HS-5 (cell line): ENCODE results near the gene VWA5B1.
"Not testable (repeated sequence)": the region's sequence is repeated elsewhere in the genome, so short reads cannot be mapped to it uniquely, and the experiment has no call there.

Source experiments
- DNase-seq: peaks from one replicate; pipeline ENCODE4 v3.0.0-alpha.2; 2012; ENCODE audit warnings: low read depth

VWA5B1 gene

GRCh38 chr1:20279509-20279908 is 11.2 kb upstream of the VWA5B1 start:
- DNase-seq = peak; percentile 88

DNA sequence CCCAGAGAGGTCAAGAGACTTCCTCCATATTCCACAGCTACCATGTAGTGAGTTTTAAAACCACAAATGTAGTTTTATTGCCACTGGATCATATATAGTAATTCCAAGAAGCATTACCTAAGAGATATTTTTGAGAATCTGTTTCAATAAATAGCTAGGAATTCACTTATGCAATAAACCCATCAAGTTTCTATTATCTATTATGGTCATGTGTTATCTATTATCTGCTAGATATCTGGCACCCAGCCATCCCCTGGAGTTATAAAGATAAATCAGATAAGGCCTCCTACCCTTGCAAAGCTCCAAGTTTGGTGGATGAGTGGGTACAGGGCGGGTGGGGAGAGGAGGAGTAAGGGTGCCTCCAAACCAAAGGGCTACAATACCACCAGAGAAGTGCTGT is 10.3 kb upstream of the VWA5B1 start:
- DNase-seq = peak; percentile 73

DNA sequence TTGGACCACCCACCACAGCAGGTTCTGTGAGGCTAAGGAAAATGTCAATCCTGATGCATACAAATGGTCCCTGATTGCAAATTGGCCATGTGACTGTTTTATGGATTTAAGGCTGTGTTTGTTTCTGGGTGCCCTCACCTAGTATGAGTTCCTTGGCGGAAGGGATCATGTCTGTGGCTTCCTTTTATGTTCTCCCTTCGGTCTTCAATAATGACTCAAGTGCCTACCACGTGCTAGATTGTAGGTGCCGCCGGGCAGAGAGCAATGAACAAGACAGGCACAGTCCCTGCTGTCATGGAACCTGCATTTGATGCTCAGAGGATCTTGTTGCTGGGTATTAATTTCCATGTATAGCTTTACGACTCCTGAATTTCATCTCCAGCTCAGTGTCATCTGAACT is 9.8 kb upstream of the VWA5B1 start:
- DNase-seq = no peak

- DNase-seq = peak; percentile 93
These were observed 8.9 kb upstream of the VWA5B1 start for GRCh38 chr1:20281801-20282200.

DNA sequence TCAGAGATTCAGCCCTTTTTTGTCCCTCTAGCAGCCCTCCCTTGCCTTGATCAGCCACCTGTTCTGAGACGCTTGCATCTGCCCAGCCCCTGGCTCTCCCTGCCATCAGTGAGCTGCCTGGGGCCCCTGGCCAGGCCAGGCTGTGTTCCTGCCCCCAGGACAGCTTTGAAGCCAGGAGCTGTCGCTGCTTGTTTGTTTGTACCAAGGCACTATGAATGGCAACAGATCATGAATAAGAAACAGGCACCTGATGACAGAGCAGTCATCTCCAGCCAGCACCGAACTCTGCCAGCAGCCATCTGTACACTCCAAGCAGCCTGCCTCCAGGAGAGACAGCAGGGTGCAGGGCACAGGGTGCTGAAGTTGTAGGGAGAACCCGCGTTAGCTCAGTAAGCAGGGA is 8.1 kb upstream of the VWA5B1 start:
- no peak for DNase-seq

DNA sequence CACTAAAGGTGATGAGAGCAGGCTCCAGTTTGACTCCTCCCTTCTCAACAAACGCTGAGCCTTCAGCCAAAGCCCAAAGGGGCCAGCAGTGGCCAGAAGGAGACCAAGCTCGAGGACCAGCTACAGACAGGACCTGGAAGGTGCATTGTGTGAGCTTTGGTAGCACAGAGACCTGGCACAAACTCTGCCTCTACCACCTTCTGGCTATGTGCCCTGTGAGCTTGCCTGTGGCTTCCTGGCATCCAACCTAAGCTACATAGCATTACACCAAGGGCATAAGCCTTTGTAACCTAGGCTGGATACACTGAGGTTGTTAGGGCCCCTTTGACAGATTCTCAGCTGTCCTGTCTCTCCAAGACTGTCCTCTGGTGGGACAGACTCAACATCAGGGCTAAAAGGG is 6.6 kb upstream of the VWA5B1 start:
- no peak for DNase-seq

DNA sequence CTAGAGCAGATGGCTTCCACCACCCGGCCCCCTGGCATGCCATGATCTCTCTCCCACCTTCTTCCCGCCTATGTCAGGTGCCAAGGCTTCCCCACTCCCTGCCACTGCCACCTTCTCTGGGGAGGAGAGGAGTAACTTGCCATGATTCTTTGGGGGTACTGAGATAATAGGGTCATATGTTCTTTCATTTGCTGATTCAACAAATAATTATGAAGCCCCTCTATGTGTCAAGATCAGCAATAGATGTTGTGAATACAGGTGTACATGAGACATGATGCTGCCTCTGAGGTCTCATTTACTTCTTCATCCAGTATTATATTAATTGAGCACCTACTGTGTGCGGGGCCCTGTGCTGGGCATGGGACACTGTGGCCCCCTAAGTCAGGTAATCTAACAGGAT is 6.0 kb upstream of the VWA5B1 start:
- DNase-seq = no peak

GRCh38 chr1:20285510-20285909 is 5.2 kb upstream of the VWA5B1 start:
- no peak for DNase-seq

DNA sequence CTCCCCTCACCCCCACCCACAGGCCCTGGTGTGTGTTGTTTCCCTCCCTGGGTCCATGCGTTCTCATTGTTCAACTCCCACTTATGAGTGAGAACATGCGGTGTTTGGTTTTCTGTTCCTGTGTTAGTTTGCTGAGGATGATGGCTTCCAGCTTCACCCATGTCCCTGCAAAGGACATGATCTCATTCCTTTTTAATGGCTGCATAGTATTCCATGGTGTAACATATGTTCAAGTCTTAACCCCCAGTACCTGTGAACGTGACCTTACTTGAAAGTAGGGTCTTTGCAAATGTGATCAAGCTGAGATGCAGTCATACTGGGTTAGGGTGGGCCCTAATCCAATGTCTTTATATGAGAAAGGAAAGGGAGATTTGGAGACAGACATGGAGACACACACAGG is 3.0 kb upstream of the VWA5B1 start:
- not testable (repeated sequence) for DNase-seq

DNA sequence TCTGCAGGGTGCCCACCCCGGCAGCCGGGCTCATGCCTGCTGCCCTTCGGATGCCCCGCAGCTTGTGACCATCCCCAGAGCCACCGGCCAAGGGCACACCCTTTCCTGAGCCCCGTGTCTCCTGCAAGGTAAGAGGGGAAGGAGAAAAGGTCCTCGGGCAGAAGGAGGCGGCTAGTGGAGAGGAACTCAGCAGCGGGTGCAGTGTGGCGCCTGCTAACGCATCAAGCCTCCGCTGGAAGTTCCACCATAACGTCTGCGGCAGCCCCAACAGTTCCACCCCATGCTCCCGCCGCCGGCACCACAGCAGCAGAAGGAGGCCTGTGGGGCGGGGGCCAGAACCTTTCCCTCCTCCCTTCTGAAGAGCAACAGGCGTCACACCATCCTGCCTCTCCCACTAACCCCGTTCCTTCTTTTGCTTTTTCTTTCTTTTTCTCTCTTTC is 990 bp downstream of the VWA5B1 start:
- no peak for DNase-seq

GRCh38 chr1:20298626-20299025 is 8.0 kb downstream of the VWA5B1 start:
- no peak for DNase-seq

- no peak for DNase-seq
These were observed 10.9 kb downstream of the VWA5B1 start for GRCh38 chr1:20301463-20302107.

- no peak for DNase-seq
These were observed 11.4 kb downstream of the VWA5B1 start for GRCh38 chr1:20302108-20302471.

- DNase-seq = no peak
These were observed 16.4 kb downstream of the VWA5B1 start for GRCh38 chr1:20307026-20307425.

DNA sequence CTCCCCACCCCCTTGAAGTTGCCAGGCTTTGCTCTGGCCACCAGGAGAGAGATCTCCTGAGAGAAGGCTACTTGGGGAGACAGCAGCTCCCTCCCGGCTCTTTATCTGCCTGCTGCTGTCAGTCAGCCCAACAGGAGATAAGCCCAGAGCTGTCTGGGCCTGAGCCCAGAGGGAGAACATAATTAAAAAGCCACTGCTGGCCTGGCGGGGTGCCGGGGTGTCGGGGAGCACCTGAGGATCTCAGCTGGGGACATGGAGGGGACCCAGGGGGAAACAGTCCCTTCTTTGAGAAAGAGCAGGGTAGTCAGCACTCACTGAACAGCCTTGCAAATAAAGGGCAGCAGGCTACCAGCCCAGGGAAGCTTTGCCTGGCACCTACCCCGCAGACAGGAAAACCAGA is 17.9 kb downstream of the VWA5B1 start:
- no peak for DNase-seq

DNA sequence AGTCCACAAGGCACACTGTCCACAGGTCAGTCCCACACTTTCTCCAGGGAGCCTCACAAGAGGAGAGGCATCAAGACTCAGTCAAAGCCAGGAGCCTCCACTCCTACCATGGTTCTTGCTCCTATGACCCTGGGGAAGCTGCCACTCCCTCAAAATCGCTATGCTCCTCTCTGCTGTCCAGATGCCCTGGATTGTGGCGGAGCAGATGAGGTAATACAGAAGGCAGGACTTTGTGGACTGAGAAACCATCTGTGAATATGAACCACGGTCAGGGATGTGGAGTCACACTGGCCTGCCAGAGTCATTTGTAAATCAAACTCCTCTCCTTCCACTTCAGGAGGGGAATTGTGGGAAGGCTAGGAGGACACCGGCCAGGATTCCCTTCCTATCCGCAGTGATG is 20.6 kb downstream of the VWA5B1 start:
- no peak for DNase-seq

- DNase-seq = no peak
These were observed 21.6 kb downstream of the VWA5B1 start for GRCh38 chr1:20312310-20312709.

GRCh38 chr1:20312818-20313217 is 22.1 kb downstream of the VWA5B1 start:
- DNase-seq = no peak

DNA sequence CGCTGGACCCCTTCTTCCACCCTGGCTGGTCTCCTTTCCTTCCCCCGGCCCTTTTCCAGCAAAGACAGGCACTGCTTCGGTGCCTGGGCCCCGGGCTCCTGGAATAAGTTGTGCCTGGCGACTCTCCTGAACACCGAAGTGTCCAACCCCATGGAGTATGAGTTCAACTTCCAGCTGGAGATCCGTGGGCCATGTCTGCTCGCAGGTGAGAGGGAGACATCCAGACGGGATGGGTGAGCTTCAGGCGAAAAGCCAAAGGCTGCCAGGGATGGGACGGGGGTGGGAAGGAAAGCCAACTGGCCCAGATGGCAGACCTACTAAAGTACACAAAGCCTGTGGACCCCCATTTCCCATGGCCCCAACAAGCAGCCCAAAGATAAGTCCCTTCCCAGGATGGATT is 26.8 kb downstream of the VWA5B1 start:
- no peak for DNase-seq

DNA sequence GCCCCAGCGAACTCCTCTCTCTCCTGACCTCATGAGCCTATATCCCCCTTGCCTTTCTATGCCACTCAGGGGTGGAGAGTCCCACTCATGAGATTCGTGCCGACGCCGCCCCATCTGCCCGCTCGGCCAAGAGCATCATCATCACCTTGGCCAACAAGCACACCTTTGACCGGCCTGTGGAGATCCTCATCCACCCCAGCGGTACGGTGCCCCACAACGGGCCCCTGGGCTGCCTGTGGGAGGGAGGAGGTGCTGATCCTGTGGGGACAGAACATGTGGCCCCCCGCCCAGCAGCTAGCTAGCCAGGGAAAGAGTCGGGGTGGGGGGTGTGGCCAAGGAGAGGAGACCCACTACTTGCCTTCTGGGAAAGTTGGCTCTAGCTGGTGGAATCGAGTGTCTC is 27.8 kb downstream of the VWA5B1 start:
- no peak for DNase-seq

GRCh38 chr1:20318971-20319370 is 28.3 kb downstream of the VWA5B1 start:
- DNase-seq = no peak

DNA sequence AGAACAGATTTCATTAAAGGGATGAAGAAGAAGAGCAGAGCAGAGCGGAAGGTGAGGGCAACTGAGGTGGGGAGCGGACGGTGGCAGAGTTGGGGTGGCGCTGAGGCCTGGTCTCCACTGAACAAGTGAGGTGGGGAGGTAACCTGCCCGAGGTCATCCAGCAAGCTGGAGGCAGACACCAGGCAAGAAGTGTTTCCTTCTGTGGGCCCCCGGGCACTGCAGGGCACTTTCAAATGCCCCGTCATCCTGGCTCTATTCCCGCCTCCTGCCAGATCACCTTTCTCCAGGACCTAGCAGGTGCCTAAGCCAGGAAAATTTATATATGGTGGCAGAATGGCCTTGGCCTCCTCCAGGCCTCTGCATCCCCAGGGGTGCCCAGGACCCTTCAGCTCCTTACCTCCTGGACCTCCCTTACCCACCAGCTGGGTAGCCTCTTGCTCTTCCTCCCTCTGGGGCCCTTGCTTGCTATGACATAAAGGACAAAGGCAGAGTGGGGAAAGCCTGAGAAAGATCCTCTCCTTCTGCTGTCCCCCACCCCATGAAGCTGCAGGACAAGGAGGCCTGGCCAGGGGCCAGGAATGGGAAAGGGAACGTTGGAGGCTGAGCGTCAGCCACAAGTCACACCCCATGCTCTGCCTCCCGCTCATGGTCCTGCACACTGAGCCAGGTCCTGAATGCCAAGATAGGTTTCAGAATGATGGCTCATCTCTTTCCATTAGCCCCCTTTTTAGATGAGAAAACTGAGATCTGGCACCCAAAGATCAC is 29.0 kb downstream of the VWA5B1 start:
- DNase-seq = no peak

DNA sequence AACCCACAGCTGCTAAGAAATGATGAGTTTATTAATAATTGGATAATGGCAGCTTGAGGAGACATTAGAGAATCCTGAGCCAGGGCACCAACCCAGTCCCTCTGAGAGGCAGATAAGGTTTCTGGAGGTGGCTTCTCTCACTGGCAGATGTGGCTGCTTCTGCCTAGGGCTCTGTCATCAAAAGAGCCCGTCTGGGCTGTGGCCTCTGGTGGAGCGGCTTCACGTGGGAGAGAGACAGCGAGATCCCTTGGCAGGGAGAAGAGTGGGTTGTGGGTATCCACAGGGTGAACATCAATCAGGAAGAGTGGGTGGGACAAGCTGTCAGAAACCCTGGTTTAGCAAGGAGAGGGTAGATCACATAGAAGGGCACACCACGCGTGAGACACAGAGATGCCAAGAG is 30.0 kb downstream of the VWA5B1 start:
- no peak for DNase-seq

GRCh38 chr1:20321573-20321972 is 30.9 kb downstream of the VWA5B1 start:
- no peak for DNase-seq
